Measurements from ENCODE around the gene SCPEP1.
A peak's percentile ranks its signal among the peaks of the same experiment; 100 is the strongest.

The SCPEP1 gene

DNA sequence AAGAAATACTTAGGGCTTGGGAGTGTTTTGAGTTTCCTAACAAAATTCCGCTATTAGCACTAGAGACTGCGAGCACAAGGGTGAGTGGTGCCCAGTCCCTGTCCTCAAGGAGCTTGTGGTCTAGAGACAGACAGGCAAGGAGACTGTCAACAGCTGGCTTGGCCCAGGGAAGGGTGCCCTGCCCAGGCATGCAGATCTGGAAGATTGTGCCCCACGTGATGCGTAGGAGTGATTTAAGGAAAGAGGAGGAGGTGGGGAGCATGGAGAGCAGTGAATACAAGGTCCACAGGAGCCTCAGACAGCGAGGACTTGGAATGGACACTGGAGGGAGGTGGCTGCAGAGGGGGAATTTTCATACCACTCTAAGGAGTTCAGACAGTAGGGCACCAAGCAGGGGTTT, 25.0 kb downstream of the SCPEP1 start:
- peaks cover 34 to 71% (median 58%) of the 10 kb centered on the region in 10 experiments for H3K4me1 ChIP-seq
- no peaks in the 10 kb centered on the region; a peak in 2 of 22 replicates for H3K9me3 ChIP-seq (replicated peaks in 1 of 11)
- H3K9ac ChIP-seq: no peak overlapping the region; a peak in 2 of 22 replicates
- no peak for TF ChIP-seq Cebpa-rat (IDR thresholded peaks at IDR 0.05)
- peak overlapping the region in 7 of 11 experiments; percentile 59 to 86 (median 81); a peak in 11 of 22 replicates for H3K27ac ChIP-seq
- no peaks in the 10 kb centered on the region for H3K27me3 ChIP-seq
- H3K36me3 ChIP-seq: peaks cover 48 to 74% (median 61%) of the 10 kb centered on the region in 11 experiments
- H4K20me1 ChIP-seq: no peaks in the 10 kb centered on the region; a peak in 2 of 22 replicates
- H3K4me3 ChIP-seq: no peak overlapping the region
- peak overlapping the region; percentile 74 to 95 (median 89); a peak in 20 of 22 replicates for H3K4me2 ChIP-seq

DNA sequence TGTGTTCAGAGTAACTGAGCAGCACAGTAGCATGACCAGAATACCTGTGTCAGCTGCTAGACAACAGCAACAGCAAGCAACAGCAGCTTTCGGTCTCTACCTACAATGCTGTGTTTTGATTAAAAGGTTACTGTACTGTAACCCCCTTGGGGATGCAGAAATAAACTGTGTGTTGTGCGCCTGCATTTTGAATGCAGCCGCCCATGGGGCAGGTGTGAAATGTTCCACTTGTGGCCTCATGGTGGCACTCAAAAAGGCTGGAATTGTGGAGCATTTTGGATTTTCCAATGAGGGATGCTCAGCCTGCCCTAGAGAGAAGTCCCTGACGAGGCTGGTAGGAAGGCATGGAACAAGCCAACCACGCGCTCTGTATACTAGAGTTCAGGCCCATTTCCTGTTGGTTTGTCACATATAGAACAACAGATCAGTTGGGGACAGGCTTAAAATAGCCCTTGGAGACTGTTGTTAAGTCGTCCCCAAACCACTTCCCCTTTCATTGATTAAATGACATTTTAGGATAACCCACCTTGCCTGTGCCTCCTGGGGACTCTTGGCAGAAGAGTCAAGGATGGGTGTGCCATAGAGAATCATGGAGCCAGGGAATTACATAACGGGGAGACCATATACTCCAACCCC, 27.1 kb downstream of the SCPEP1 start:
- no peaks in the 10 kb centered on the region; a peak in 2 of 22 replicates for H4K20me1 ChIP-seq
- no peaks in the 10 kb centered on the region for H3K27me3 ChIP-seq
- peaks cover 35 to 93% (median 69%) of the 10 kb centered on the region in 10 experiments for H3K4me1 ChIP-seq
- H3K4me2 ChIP-seq: peak overlapping the region; percentile 74 to 95 (median 89)
- peak overlapping the region in 10 of 11 experiments; percentile 8 to 74 (median 51); a peak in 17 of 22 replicates for H3K9ac ChIP-seq
- H3K9me3 ChIP-seq (replicated peaks in 1 of 11): no peaks in the 10 kb centered on the region; a peak in 2 of 22 replicates
- H3K4me3 ChIP-seq: peak overlapping the region in 6 of 10 experiments; percentile 12 to 39 (median 34); a peak in 8 of 20 replicates
- peaks cover 34 to 55% (median 40%) of the 10 kb centered on the region in 11 experiments for H3K36me3 ChIP-seq
- H3K27ac ChIP-seq: peak overlapping the region in 10 of 11 experiments; percentile 27 to 86 (median 72); a peak in 21 of 22 replicates
- TF ChIP-seq Cebpa-rat (IDR thresholded peaks at IDR 0.05): no peak

- H3K27ac ChIP-seq: peak overlapping the region in 9 of 11 experiments; percentile 59 to 86 (median 76); a peak in 18 of 22 replicates
- TF ChIP-seq Cebpa-rat (IDR thresholded peaks at IDR 0.05): no peak
Measured at GRCh38 chr17:57006040-57006439, 28.1 kb downstream of the SCPEP1 start.

DNA sequence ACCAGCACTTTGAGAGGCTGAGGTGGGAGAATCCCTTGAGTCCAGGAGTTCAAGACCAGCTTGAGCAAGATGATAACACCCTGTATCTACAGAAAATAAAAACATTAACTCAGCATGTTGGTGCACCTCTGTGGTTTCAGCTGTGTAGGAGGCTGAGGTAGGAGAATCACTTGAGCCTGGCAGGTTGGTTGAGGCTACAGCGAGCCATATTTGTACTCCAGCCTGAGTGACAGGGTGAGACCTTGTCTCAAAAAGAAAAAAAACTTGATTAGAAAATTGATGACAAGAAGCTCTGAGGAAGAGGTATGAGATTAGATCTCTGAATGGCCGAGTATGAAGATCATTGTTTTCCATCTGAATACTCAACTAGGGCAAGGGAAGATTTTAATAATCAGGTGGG, 31.0 kb downstream of the SCPEP1 start:
- Histone ChIP-seq H3K27ac (no peak overlapping the region), H4K20me1 (no peaks in the 10 kb centered on the region; a peak in 2 of 22 replicates), H3K4me3 (no peak overlapping the region), H3K9ac (no peak overlapping the region), H3K4me1 (peaks cover 24 to 80% (median 48%) of the 10 kb centered on the region in 10 experiments), H3K4me2 (peak overlapping the region in 4 of 11 experiments; percentile 57 to 66 (median 58); a peak in 4 of 22 replicates), H3K9me3 (replicated peaks in 1 of 11) (peaks cover 0 to 5% (median 0%) of the 10 kb centered on the region in 11 experiments; a peak in 2 of 22 replicates), H3K27me3 (no peaks in the 10 kb centered on the region), H3K36me3 (peaks cover 7 to 19% (median 10%) of the 10 kb centered on the region in 11 experiments; a peak in 15 of 22 replicates)
- no peak for TF ChIP-seq Cebpa-rat (IDR thresholded peaks at IDR 0.05)

More at GRCh38 chr17:57006040-57006439, 28.1 kb downstream of the SCPEP1 start:
- H3K36me3 ChIP-seq: peaks cover 26 to 45% (median 32%) of the 10 kb centered on the region in 11 experiments
- peak overlapping the region in 3 of 10 experiments; percentile 3 to 25 (median 5); a peak in 2 of 20 replicates for H3K4me3 ChIP-seq
- no peaks in the 10 kb centered on the region for H3K27me3 ChIP-seq
- H3K9ac ChIP-seq: peak overlapping the region in 8 of 11 experiments; percentile 26 to 74 (median 52); a peak in 12 of 22 replicates
- no peaks in the 10 kb centered on the region; a peak in 2 of 22 replicates for H4K20me1 ChIP-seq
- H3K9me3 ChIP-seq (replicated peaks in 1 of 11): no peaks in the 10 kb centered on the region; a peak in 2 of 22 replicates
- H3K4me1 ChIP-seq: peaks cover 39 to 100% (median 75%) of the 10 kb centered on the region in 10 experiments
- peak overlapping the region; percentile 74 to 95 (median 89) for H3K4me2 ChIP-seq

DNA sequence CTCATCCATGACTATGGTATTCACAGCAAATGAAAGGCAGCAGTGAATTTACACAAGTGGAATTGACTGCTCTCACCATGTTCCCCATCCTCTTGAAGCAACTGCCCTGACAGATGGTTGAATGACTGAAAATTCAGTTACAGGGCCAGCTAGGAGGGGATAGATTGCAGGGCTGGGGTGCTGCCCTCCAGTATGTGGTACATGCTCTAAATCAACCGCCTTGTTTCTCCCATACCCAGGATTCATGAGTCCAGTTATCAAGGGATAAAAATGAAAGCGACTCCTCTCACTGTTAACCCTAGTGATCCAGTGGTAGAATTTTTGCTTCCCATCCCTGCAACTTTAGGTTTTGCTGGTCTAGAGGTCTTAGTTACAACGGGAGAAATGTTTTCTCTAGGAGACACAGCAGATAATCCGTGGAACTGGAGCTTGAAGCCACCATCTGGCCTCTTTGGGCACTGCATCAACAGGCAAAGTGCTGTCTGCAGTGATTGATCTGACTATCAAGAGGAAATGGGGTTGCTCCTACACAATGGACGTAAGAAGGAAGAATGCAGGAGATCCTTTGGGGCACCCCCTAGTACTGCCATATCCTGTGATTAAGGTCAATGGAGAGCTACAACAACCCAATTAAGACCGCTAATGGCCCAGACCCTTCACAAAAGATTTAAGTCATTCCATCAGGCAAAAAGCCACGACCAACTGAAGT, 32.0 kb downstream of the SCPEP1 start:
- H4K20me1 ChIP-seq: no peaks in the 10 kb centered on the region; a peak in 2 of 22 replicates
- H3K9me3 ChIP-seq (replicated peaks in 1 of 11): peaks cover 0 to 5% (median 0%) of the 10 kb centered on the region in 11 experiments; a peak in 2 of 22 replicates
- H3K27ac ChIP-seq: peak overlapping the region in 2 of 11 experiments; percentile 25 to 34; a peak in 2 of 22 replicates
- no peak overlapping the region for H3K4me3 ChIP-seq
- peak overlapping the region; percentile 1 to 75 (median 57); a peak in 21 of 22 replicates for H3K4me2 ChIP-seq
- no peaks in the 10 kb centered on the region for H3K27me3 ChIP-seq
- H3K4me1 ChIP-seq: peaks cover 15 to 71% (median 38%) of the 10 kb centered on the region in 10 experiments
- no peak overlapping the region for H3K9ac ChIP-seq
- peaks cover 7 to 19% (median 10%) of the 10 kb centered on the region in 11 experiments; a peak in 15 of 22 replicates for H3K36me3 ChIP-seq
- TF ChIP-seq Cebpa-rat (IDR thresholded peaks at IDR 0.05): no peak

DNA sequence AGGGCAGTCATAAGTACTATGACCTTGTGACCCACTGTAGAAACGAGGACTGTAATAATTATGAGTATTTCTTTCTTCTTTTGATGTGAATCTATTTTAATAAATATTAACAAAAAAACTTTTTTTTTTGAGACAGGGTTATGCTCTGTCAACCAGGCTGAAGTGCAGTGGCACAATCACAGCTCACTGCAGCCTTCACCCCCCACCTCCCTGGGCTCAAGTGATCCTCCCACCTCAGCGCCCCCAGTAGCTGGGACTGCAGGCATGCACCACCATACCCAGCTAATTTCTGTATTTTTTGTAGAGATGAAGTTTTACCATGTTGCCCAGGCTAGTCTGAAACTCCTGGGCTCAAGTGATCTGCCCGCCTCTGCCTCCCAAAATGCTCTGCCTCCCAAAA, 32.6 kb downstream of the SCPEP1 start:
- Histone ChIP-seq H3K9ac (no peak overlapping the region), H3K4me1 (peaks cover 9 to 65% (median 32%) of the 10 kb centered on the region in 10 experiments), H3K4me3 (no peak overlapping the region), H3K36me3 (peaks cover 7 to 19% (median 10%) of the 10 kb centered on the region in 11 experiments; a peak in 15 of 22 replicates), H3K4me2 (peak overlapping the region; percentile 1 to 75 (median 57); a peak in 21 of 22 replicates), H4K20me1 (no peaks in the 10 kb centered on the region; a peak in 1 of 22 replicates), H3K27me3 (no peaks in the 10 kb centered on the region), H3K27ac (peak overlapping the region in 2 of 11 experiments; percentile 25 to 34; a peak in 2 of 22 replicates), H3K9me3 (replicated peaks in 1 of 11) (peaks cover 0 to 5% (median 0%) of the 10 kb centered on the region in 11 experiments; a peak in 2 of 22 replicates)
- TF ChIP-seq Cebpa-rat (IDR thresholded peaks at IDR 0.05): no peak

DNA sequence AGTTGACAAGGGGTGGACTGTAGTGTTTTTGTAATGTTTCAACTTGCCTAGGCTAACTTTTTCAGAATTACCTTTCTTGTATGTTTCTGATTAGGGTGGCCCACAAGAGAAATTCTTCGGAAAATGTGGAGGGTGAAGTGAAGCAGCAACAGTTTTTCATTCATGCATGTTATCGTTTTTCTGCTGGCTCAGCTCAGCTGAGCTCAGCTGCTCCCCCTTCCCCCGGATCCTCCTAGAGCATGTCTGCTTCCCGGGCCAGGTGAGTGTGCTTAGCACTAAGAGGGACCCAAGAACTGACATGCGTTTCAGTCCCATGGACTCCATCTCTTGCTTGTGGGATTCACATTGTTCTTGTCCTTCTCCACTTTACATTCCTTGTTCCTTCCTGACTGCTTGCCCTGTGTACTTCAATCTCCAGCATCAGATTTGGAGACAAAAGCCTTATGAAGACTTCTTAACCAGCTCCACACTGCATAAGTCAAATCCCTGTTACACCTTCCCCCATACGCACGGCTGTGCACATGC, 33.6 kb downstream of the SCPEP1 start:
- H3K9ac ChIP-seq: no peak overlapping the region
- no peaks in the 10 kb centered on the region for H3K27me3 ChIP-seq
- H3K4me1 ChIP-seq: peaks cover 0 to 54% (median 22%) of the 10 kb centered on the region in 10 experiments; a peak in 17 of 20 replicates
- H3K27ac ChIP-seq: no peak overlapping the region
- no peak for TF ChIP-seq Cebpa-rat (IDR thresholded peaks at IDR 0.05)
- no peak overlapping the region for H3K4me3 ChIP-seq
- H3K4me2 ChIP-seq: peak overlapping the region in 6 of 11 experiments; percentile 1 to 66 (median 58); a peak in 9 of 22 replicates
- peaks cover 7 to 11% (median 8%) of the 10 kb centered on the region in 11 experiments; a peak in 15 of 22 replicates for H3K36me3 ChIP-seq
- H4K20me1 ChIP-seq: no peaks in the 10 kb centered on the region
- H3K9me3 ChIP-seq (replicated peaks in 1 of 11): peaks cover 0 to 5% (median 0%) of the 10 kb centered on the region in 11 experiments; a peak in 4 of 22 replicates

- Histone ChIP-seq H3K9me3 (replicated peaks in 1 of 11) (peaks cover 0 to 13% (median under 1%) of the 10 kb centered on the region in 11 experiments; a peak in 4 of 22 replicates), H3K27ac (no peak overlapping the region), H4K20me1 (no peaks in the 10 kb centered on the region), H3K4me3 (no peak overlapping the region), H3K4me2 (no peak overlapping the region), H3K27me3 (no peaks in the 10 kb centered on the region), H3K36me3 (no peaks in the 10 kb centered on the region), H3K4me1 (peaks cover 0 to 7% (median 2%) of the 10 kb centered on the region in 10 experiments; a peak in 8 of 20 replicates), H3K9ac (no peak overlapping the region)
- TF ChIP-seq Cebpa-rat (IDR thresholded peaks at IDR 0.05): no peak
Measured at GRCh38 chr17:57016071-57016763, 38.3 kb downstream of the SCPEP1 start.
